Kidney capillary endothelial cell (primary cell): ENCODE data around the gene MARK4.
"Not testable (repeated sequence)": the region's sequence is repeated elsewhere in the genome, so short reads cannot be mapped to it uniquely, and the experiment has no call there.

Experiments
- DNase-seq: peaks from one replicate; pipeline ENCODE4 v3.0.0-alpha.2; 2018; ENCODE audit warnings: low spot score

Gene MARK4

DNA sequence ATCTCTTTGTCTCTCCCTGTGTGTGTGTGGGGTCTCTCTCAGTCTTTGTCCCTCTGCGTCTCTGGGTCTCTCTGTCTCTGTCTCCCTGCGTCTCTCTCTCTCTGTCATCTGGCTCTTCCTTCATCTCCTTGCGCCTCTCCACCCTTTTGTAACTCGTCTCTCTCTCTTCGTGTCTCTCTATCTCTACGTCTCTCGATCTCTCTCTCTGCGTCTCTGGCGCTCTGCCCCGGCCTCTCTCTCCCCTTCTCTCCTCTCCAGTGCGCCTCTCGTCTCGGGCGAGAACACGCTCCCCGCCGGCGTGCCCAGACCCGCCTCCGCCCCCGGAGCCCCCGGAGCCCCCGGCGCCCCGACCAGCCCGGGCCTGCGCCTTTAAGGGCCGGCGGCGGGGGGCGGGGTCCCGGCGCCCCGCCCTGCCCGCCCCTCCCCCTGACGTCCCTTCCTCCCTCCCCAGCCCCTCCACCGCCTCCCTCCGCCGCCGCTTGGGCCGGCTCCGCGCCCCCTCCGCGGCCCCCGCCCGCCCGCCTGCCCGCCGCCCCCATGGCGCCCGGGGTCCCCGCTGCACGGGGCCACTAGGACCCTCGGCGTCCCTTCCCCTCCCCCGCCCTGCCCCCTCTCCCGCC is at the start of gene MARK4:
Gene MARK4 (plus strand): TSS at position 440 of the 620 bp plus-strand sequence. CDS start 318 bp downstream, outside the sequence.
- DNase-seq: no peak

DNA sequence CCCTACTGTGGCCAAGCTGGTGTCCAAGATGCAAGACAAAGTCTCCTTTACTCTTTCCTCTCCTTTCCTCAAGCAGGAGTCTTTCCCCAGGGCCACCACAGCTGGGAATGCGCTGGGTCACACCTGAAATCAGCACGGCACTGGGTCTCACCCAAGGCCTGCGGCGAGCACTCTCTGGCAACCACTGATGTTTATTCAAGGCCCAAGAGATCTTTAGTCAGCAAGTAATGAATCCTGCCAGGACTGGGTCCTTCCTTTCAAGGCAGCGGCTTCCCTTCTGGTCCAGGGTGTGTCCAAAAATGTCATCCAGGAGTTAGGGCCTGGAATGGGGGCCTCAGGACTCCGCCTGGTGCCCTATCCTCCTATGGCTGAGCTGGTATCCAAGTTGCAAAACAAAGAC is 48.4 kb upstream of the MARK4 start:
- DNase-seq: no peak

DNA sequence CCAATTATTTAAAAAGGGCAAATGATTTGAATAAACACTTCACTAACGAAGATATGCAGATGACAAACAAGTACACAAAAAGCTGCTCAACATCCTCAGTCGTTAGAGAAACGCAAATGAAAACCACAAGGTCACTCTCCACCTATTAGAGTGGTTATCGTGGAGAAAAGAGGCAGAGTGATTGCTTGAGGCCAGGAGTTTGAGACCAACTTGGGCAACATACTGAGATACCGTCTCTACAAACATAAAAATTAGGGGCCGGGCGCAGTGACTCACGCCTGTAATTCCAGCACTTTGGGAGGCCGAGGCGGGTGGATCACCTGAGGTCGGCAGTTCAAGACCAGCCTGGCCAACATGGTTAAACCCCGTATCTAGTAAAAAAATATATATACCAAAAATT is 45.3 kb upstream of the MARK4 start:
- DNase-seq: no peak

DNA sequence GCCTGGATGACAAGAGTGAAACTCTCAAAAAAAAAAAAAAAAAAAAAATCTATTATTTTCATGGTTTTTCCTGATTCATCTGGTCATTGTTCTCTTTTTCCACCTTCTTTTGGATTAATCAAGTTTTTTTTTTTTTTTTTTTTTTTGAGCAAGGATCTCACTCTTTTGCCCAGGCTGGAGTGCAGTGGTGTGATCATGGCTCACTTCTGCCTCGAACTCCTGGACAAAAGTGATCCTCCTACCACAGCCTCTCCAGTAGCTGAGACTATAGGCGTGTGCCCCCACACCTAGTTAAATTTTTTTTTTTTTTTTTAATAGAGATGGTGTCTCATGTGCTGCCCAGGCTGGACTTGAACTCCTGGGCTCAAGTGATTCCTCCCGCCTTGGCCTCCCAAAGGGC is 44.7 kb upstream of the MARK4 start:
- DNase-seq: no peak

DNA sequence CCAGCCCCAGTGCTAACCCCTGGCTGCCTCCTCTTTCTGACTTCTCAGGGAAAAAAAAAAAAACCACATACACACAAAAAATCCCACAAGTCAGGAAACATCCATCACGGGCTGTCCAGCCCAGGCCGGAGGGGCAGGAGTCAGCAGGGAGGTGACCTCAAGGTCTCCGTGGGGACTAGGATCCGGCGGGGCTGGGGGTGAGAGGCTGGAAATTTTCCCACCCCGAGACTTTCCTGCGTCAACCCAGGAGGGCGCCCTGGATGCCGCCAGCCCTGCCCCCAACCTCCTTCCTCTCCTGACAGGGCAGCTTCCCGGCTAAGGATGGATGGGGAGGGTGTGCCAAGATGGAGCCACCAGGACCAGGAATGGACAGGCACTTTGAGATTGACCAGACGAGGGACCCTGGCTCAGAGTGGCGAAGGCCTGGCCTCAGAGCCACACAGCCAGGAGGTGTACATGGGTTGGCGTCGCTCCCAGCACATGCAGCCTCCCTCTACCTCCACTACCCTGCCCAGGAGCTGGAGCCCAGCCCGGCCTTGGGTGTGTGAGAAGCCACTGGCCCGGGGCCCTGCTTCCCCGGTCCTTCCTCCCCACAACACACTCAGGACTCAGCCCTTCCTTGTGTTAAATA is 39.2 kb upstream of the MARK4 start:
- peak; percentile 87 for DNase-seq

DNA sequence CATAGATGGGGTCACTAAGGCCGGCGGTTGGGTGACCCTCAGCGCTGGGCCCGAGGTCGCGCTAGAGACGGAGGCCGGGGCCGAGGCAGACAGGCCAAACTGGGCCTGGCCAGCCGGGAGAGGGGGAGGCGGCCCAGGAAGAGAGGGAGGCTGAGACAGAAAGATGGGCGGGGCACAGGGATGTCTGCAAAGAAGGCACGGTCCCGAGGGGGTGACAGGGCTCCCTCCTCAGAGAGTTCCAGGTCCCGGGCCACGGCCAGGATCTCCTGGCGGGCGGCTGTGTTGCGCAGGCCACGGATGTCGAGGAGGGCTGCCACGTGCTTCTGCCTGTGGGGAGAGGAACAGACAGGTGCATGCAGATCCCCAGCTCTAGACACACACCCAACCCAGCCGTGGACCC is 38.0 kb upstream of the MARK4 start:
- DNase-seq: no peak

DNA sequence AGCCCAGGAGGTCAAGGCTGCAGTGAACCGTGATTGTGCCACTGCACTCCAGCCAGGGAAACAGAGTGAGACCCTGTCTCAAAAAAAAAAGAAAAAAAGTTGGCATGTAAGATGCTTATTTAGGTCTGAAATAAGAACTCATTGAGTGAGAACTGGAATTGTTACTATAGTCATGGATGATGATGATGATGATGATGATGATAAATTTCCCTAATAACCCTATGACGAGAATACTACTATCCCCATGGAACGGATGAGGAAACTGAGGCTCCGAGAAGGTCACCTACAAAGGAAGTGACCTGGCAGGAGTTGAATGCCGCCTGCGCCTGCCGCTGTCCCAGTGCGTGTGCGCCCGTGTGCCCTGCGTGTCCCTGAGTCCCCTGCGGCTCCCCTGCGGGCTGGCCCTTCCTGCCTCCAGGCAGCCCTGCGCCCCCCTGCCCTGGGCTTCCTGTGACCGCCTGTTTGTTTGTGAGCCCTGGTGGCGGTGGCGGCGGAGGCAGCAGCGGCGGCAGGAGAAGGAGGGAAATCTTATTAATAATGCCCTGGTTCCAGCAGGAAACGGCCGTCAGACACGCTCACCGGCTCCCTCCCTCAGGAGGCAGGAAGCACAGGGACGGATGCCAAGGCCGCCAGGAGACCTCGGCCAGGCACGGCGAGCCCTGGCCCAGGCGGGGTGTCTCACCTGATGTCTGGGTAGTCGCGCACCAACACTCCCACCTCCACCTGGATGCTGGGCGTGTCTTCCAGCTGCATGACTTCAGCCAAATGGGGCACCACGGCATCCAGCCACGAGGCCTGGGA is 35.5 kb upstream of the MARK4 start:
- DNase-seq: peak; percentile 86

DNA sequence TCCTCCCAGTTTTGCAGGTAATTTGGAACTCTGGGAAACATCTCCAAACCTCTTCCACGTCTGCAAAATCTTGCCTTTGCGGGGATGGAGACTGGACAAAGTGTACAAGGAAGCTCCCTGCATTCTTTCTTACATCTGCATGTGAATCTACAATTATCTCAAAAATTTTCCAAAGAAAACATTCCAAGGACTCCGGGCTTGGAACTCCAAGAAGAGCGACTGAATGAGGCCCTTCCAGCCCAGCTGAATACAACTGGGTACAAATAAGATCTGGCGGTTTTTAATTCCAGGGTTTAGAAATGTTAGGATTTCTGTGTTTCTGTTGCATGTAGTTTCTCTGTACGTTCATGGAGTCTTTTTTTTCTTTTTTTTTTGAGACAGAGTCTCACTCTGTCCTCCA is 34.4 kb upstream of the MARK4 start:
- no peak for DNase-seq

DNA sequence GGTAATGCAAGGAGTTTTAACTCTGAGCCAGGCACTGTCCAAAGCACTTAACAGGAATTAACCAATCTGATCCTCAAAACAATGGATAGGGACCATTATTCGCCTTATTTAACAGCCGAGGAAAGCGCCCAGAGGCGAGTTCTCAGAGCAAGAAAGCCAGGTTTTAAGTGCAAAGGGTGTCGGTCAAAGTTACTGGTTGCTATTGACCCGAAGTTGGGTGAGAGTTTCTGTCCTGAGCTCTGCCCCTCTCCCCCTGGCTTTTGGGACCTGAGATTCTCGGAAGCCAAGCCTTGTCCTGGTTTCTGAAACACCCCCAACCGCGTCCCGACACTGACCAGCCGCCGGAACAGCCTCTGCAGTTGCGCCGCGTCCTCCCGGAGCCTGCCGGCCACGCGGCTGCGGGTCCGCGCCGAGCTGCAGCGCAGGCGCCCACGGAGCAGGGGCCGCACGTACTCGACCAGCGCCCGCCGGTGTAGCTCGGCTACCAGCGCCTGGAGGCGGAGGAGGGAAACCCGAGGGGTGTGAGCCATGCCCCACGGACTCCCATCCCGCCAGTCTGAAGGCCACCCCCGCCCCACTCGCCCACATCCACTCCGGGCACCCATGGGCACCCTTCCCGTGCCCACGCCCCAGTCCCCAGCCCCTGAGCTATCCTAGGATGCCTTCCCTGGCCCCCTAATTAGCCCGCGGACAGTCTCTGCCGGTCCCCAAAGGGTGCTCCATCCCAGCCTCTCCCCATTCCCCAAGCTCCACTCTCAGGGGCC is 33.7 kb upstream of the MARK4 start:
- DNase-seq: no peak

DNA sequence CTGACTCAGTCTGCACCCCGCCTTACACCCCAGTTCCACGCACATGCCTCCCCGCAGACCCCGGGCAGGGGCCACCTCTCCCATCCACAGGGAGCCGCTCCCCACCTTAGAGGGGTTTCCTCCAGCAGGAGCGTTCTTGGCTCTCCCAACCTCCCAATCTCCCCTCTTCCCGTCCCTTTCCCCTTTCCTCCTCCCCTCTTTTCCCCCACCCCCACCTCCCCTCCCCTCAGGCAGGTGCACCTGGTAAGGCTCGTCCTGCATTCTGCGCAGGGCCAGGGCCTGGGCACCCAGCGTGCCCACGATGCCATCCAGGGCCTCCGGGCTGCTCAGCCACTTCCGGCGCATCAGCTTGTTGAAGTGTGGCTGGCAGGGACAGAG is 33.1 kb upstream of the MARK4 start:
- no peak for DNase-seq

DNA sequence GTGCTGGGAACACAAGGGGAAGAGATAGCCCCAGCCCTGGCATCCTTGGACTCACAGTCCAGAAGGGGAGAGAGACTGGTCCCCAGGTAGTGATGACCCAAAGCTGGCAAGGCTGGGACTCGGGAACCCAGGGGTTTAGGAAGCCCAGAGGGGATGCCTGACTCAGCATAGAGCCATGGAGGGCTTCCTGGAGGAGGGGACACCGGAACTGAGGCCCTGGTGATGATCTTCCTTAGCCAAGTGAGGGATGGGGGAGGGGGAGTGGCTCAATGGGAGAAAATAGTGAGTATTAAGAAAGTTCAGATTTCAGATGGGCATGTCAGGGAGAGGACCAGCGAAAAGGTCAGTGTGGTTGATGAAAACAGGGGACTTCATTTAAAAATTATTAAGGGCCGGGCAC is 32.6 kb upstream of the MARK4 start:
- peak; percentile 42 for DNase-seq

DNA sequence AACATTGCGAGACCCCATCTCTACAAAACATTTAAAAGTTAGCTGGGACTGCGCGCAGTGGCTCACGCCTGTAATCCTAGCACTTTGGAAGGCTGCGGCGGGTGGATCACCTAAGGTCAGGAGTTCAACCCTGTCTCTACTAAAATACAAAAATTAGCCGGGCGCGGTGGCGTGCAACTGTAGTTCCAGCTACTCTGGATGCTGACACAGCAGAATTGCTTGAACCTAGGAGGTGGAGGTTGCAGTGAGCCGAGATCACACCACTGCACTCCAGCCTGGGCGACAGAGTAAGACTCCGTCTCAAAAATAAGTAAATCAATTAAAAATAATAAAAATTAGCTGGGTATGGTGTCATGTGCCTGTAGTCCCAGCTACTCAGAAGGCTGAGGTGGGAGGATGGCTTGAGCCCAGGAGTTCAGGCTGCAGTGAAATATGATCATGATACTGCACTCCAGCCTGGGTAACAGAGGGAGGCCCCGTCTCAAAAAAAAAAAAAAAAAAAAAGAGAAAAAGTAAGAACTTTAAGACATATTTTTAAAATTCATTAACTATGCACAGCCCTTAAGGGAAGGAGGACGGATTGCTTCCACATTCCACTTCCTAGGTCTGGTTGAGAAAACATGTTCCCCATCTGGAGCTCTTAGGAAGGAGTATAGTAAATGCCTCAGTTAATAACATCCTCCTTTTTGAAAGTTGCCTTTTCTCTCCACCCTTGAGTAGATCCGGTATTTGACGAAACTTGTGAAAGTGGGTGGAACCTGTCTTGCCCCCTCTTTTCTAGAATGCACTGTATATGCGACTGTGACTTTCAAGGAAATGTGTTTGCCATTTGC is 31.9 kb upstream of the MARK4 start:
- DNase-seq: no peak

DNA sequence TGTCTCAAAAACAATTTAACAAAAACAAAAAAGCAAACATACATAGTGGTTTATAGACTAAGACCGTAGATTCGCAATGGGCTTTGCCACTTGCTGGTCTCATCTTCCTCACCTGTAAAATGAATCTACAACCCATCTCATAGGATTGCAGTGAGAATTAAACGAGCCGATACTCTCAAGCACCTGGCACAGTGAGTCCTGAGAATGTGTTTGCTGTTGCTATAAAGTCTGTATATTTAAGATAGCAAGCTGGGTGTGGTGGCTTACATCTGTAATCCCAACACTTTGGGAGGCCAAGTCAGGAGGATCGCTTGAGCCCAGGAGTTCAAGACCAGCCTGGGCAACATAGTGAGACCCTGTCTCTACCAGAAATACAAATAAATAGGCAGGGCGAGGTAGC is 28.3 kb upstream of the MARK4 start:
- DNase-seq: no peak

DNA sequence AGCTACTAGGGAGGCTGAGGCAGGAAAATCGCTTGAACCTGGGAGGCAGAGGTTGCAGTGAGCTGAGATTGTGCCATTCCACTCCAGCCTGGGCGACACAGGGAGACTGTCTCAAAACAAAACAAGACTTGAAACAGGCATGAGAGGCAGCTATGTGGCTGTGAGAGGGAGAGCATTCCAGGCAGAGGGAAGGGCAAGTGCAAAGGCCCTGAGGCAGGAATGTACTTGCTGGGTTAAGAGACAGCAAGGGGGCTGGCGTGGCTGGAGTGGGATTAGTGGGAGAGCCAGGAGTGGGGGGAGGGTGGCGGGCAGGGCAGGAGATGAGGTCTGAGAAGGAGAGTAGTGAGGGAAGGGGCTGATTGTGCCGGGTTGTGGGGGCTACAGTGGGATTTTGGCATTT is 27.2 kb upstream of the MARK4 start:
- no peak for DNase-seq

DNA sequence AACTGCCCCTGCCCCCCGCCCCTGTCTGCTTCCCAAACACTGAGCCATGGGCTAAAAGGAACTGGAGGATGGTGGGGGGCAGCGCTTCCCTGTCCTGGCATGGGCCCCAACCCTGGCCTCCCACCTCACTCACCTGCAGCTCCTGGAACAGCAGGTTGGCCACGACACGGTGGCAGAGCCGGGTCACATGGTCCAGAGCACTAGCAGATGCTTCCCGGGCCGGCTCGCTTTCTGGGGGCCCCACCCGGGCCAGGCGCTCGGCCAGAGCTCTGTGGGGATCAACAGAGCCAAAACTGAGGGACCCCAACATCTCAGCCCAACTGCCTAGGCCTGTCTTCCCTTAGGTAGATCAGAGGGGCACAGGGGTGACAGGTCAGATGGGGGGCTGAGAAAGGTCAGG is 26.4 kb upstream of the MARK4 start:
- DNase-seq: no peak

DNA sequence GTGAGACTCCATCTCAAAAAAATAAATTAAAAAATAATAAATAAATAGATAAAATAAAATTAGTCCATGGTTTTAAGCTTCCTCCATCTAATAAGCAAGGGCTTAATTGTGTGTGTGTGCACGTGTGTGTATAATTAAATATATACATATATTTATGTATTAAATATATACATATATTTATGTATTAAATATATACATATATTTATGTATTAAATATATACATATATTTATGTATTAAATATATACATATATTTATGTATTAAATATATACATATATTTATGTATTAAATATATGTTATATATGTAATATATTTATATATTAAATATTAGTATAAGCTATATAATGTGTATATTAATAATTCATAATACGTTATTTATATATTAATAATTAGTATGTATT is 22.0 kb upstream of the MARK4 start:
- DNase-seq: not testable (repeated sequence)

DNA sequence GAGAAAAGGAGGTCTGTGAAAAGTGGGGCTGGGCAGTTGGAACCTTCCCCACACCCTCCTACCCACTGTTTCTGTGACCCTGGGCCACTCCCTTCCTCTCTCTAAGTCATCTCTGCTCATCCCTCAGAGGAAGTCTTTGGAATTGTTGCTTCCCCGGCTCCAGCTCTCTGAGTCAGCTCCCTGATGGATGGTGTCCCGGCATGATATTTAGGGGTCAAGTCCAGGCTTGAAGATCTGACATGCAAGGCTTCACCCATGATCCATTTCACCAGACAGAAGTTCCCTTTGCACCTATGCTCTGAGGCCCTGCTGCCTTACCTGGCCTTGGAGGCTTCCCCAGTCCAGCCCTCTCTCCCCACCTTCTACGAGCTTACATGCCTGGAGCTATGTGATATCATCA is 19.2 kb upstream of the MARK4 start:
- DNase-seq: no peak

DNA sequence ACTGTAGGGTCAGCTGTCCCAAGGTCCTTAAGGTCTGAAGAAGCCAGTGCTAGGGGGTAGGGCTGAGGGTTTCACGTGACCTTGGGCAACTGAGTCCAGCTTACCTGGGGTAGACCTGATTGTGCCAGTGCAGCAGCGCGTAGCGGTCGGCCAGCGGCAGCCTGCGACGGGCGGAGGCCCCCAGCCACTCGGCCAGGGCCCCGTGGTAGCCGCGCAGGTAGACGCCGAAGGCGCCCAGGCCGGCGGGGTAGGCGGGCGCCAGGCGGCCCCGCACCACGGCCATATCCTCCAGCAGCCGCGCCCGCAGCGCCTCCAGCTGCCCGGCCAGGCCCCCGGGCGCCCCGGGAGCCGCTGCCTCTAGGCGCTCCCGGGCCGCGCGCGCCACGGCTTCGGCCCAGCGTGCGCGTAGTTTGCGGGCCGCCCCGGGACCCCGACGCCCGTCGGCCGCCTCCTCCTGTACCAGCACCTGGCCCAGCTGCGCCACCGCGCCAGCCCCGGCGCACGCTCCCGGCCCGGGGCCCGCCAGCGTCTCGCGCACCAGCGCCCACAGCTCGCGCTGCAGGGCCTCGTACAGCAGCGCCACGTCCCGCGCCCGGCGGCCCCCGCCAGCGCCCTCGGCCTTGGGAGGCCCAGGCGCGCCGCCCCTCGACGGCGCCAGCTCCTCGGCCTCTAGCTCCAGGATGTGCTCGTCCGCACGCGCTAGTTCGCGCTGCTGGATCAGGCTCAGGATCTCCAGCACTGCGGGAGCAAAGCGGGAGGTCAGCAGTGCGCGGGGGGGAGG is 16.8 kb upstream of the MARK4 start:
- no peak for DNase-seq

DNA sequence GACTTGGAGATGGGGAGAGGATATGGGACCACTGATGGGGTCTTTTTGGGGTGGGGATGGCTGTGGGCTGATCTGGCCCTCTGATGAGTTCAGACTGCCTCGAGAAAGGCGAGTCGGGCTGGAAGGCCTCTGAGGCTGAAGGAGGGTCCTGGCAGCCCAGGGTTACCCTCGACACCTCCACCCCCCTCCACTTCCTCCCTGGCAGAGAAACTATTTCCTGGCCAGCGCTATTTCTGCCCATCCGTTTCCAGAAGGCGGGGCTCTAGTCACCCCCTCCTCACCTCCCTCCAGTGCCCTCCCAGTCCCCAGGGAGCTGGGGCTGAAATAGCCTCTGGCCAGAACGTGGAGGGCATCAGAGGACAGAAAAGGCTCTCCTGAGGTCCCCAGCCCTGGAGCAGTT is 15.6 kb upstream of the MARK4 start:
- no peak for DNase-seq

DNA sequence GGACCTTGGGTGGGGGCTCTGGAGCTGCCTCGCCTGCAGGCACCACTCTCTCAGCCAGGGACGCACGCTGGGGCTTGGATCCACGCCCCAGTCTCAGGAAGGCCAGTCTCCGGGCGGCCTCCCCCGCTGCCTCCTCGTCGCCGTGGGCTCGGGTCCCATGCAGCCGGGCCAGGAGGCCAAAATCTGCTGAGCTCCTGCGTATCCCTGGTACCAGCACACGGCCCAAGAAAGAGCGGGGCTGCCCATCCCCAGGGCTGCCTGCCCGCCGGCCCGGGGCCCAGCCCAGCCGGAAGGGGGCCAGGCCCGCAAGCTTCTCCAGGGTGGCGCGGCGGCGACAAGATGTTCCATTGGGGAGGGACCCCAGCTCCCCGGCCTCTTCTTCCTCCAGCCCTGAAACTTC is 12.5 kb upstream of the MARK4 start:
- no peak for DNase-seq

DNA sequence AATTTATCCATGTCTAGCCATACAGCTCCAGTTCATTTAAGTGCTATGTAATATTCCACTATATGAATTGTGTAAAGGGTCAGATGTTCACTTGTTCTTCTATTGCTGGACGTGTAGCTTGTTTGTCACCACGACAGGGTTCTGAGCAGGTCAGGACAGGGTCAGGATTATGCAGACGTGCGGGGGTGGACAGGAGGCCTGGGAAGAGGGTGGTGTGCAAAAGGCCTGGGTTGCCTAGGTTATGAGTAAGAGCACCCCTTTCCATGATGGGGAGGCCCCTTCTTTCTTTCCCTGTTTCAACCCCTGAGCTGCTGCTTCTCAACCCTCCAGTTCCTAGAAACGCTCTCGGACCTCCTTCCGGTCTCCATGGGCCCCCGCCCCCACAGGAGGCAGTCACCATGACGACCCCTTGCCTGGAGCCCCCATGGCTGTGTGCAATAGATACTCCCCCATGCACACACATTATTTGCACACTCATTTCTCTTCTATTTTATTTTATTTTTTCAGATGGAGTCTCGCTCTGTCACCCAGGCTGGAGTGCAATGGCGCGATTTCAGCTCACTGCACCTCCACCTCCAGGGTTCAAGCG is 7.8 kb upstream of the MARK4 start:
- no peak for DNase-seq
